ENCODE data around the gene FSTL4. TPM values are rescaled to one million over a fixed set of nuclear protein-coding genes. Genes with fewer than 3 reads are reported as not detected.
"Not testable (repeated sequence)": the region's sequence is repeated elsewhere in the genome, so short reads cannot be mapped to it uniquely, and the experiment has no call there.

FSTL4 gene
- polyA plus RNA-seq, 4 donors = 0.25 to 1.5 TPM; not detected in 2

DNA sequence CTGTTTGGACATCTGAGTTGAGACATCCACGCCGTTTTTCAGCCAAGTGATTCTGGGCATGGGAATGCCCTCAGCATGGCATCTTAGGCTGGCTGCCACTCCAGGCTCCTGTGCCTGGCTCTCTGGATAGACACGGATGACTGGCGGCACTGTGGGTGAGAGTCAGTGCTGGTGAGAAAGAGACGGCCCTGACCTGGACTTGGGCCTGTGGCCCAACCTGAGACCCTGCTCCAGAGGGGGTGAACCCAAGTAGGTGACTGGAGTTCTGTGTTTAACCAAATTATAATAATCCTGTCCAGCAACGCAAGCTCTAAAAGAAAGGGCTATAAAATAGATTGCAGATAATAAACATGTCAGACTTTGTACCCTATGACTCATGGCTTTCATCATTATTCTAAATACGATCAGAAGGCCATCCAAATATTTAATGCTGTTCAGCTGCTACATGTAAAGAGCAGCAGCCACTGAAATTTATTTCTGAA, 386.6 kb downstream of the FSTL4 start:
- no peaks in the 10 kb centered on the region for H3K27me3 ChIP-seq (ENCODE audit: control insufficient read depth in 3 of 3, insufficient read depth in 3 of 3, low read length in 3 of 3)
- WGBS, 3 donors = 12 to 52% (median 29%) methylated on average over 7 of the region's 7 CpGs
- FAIRE-seq = no peak
- H3K9me3 ChIP-seq (ENCODE audit: control insufficient read depth in 2 of 2, insufficient read depth in 1 of 2, low read depth in 1 of 2, low read length in 1 of 2) = no peaks in the 10 kb centered on the region
- no peaks in the 10 kb centered on the region for H3K36me3 ChIP-seq (ENCODE audit: control insufficient read depth in 3 of 3, insufficient read depth in 2 of 3, low read depth in 1 of 3, low read length in 3 of 3)
- peak; percentile 95 to 98 for DNase-seq
- H3K27ac ChIP-seq (ENCODE audit: low read depth in 1 of 3, low read length in 2 of 3) = peak overlapping the region; percentile 1 to 74 (median 48)
- peaks cover 0 to 45% (median 6%) of the 10 kb centered on the region in 3 donors for H3K4me1 ChIP-seq (ENCODE audit: control insufficient read depth in 3 of 3, insufficient read depth in 2 of 3, low read depth in 1 of 3, low read length in 2 of 3)
- no peak overlapping the region for H3K4me3 ChIP-seq (ENCODE audit: low read depth in 1 of 3, low read length in 3 of 3)

DNA sequence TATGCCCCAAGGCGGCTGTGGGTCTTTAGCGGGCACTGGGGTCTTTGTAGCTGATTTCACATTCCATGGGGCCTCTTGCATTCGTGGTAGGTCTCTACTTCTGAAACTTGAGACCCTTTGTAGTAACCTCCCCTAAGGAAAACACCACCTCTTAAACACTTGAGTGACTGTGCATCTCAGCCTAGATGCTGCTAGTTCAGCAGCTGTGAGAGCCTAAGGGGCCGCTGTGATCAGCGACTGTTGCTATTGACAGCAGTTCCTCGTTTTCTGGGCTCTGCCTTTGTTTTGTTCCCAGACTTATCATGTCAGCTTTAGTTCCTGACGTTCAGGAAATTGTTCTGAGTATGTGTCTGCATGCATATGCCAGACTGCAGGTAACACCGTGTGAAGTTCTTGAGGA, 389.4 kb downstream of the FSTL4 start:
- Histone ChIP-seq H3K27ac (ENCODE audit: low read depth in 1 of 3, low read length in 2 of 3) (no peak overlapping the region), H3K36me3 (ENCODE audit: control insufficient read depth in 3 of 3, insufficient read depth in 2 of 3, low read depth in 1 of 3, low read length in 3 of 3) (no peaks in the 10 kb centered on the region), H3K9me3 (ENCODE audit: control insufficient read depth in 2 of 2, insufficient read depth in 1 of 2, low read depth in 1 of 2, low read length in 1 of 2) (peaks cover 0 to 2% of the 10 kb centered on the region in 2 donors), H3K27me3 (ENCODE audit: control insufficient read depth in 3 of 3, insufficient read depth in 3 of 3, low read length in 3 of 3) (no peaks in the 10 kb centered on the region), H3K4me3 (ENCODE audit: low read depth in 1 of 3, low read length in 3 of 3) (no peak overlapping the region), H3K4me1 (ENCODE audit: control insufficient read depth in 3 of 3, insufficient read depth in 2 of 3, low read depth in 1 of 3, low read length in 2 of 3) (peaks cover 0 to 46% (median 6%) of the 10 kb centered on the region in 3 donors)
- 65 to 73% (median 71%) methylated on average over 8 of the region's 8 CpGs for WGBS, 3 donors
- DNase-seq (no peak), FAIRE-seq (no peak)

DNA sequence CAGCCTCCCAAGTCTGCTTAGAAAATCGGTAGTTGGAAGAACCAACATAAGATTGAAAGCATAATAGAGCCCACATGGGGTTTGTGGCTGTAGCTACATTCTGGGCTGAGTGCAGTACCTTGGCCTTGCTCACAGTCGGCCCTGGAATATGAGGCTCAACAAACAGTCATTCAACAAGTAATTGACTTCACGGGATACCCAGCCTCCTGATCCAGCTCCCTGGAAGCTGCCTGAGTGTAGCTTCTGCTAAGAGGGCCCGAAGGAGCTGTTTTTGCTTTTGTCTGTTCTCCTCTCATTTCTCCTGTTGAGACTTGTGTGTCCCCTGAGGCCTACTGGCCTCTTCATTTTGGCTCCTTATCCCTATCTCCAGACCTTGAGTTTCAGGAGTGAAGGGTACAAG, 389.8 kb downstream of the FSTL4 start:
- DNase-seq (no peak), FAIRE-seq (no peak)
- H3K36me3 ChIP-seq (ENCODE audit: control insufficient read depth in 3 of 3, insufficient read depth in 2 of 3, low read depth in 1 of 3, low read length in 3 of 3) = no peaks in the 10 kb centered on the region
- H3K27me3 ChIP-seq (ENCODE audit: control insufficient read depth in 3 of 3, insufficient read depth in 3 of 3, low read length in 3 of 3) = no peaks in the 10 kb centered on the region
- peaks cover 0 to 2% of the 10 kb centered on the region in 2 donors for H3K9me3 ChIP-seq (ENCODE audit: control insufficient read depth in 2 of 2, insufficient read depth in 1 of 2, low read depth in 1 of 2, low read length in 1 of 2)
- 61 to 83% (median 75%) methylated on average over 4 of the region's 4 CpGs for WGBS, 3 donors
- no peak overlapping the region for H3K4me3 ChIP-seq (ENCODE audit: low read depth in 1 of 3, low read length in 3 of 3)
- no peak overlapping the region for H3K27ac ChIP-seq (ENCODE audit: low read depth in 1 of 3, low read length in 2 of 3)
- H3K4me1 ChIP-seq (ENCODE audit: control insufficient read depth in 3 of 3, insufficient read depth in 2 of 3, low read depth in 1 of 3, low read length in 2 of 3) = peaks cover 0 to 46% (median 6%) of the 10 kb centered on the region in 3 donors

DNA sequence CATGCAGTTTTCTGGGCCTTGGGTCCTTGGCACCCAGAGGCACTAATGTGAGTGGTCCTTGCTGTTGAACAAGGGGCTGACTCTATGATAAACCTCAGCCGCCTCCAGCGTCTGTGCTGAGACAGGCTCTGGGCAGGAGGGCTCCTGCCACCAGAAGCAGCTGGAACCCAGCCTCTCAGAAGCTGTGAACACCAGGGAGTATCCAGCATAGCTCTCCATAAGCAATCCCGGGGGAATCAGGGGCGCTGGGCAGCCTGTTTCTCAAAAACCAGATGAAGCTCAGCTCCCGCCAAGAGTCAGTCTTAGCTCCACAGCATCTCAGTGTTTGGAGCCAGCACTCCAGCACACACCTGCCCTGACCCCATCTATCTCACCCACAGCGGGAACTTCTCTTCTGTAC, 390.3 kb downstream of the FSTL4 start:
- no peak for FAIRE-seq
- 69 to 78% (median 76%) methylated on average over 6 of the region's 6 CpGs for WGBS, 3 donors

DNA sequence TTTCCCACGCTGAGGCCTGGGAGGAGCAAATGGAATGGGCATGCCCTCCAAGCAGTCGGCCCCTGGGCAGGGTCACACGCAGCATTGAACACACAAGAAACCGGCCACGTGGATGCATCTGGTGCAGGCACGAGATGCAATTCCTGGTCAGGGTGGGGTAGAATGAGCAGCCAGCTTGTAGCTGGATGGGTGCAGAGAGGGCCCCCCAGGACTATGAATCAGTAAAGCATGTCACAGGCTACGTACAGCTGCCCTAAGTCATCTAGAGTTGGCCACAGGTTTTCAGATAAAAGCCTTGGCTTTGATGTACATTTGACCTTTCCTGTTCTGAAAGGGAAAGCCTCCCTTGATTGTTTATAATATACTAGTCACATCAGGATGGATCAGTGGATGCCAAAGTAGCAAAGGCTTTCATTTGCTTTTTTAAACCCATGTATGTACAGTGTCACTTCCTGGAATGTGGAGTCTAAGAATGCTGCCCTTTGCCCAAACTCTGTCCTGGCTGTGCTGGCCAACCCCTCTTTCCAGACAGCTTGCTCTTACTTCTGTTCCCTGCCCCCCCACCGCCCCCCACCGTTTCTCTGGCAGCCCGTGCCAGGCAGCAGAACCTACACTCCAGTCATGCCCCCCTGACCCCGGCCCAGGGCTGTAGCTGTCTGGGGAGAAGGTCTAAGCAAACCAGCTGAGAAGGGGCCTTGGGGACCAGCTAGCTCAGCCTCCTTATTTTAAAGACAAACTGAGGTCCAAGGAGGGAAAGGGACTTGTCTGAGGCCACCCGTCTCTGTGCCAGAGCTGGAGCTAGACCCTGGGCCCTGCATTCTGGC, 391.3 kb downstream of the FSTL4 start:
- no peak for FAIRE-seq
- WGBS, 3 donors = 67 to 70% (median 68%) methylated on average over 12 of the region's 12 CpGs

More for the DNA sequence above, 390.3 kb downstream of the FSTL4 start:
- Histone ChIP-seq H3K27me3 (ENCODE audit: control insufficient read depth in 3 of 3, insufficient read depth in 3 of 3, low read length in 3 of 3) (no peaks in the 10 kb centered on the region), H3K36me3 (ENCODE audit: control insufficient read depth in 3 of 3, insufficient read depth in 2 of 3, low read depth in 1 of 3, low read length in 3 of 3) (no peaks in the 10 kb centered on the region), H3K4me1 (ENCODE audit: control insufficient read depth in 3 of 3, insufficient read depth in 2 of 3, low read depth in 1 of 3, low read length in 2 of 3) (peaks cover 0 to 41% (median 6%) of the 10 kb centered on the region in 3 donors), H3K4me3 (ENCODE audit: low read depth in 1 of 3, low read length in 3 of 3) (no peak overlapping the region), H3K9me3 (ENCODE audit: control insufficient read depth in 2 of 2, insufficient read depth in 1 of 2, low read depth in 1 of 2, low read length in 1 of 2) (peaks cover 0 to 2% of the 10 kb centered on the region in 2 donors), H3K27ac (ENCODE audit: low read depth in 1 of 3, low read length in 2 of 3) (no peak overlapping the region)
- DNase-seq = no peak

DNA sequence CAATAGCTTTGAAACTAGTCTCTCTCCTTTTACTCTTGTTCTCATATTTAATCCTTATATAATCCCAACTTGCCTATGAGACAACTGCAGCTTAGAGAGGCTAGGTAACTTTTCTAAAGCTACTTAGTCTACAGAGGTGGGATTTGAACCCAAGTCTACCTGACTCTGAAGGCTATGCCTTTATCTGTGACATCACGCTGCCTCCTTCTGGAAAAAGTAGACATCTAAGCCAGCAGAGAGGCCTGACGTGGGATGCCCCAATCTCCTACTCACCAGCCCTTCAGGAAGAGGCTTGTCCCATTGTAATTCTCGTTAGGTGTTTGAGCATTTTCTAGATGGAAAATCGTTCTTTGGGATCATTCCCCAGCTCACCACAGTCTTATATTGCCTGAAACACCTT, 393.0 kb downstream of the FSTL4 start:
- Histone ChIP-seq H3K27ac (ENCODE audit: low read depth in 1 of 3, low read length in 2 of 3) (no peak overlapping the region), H3K27me3 (ENCODE audit: control insufficient read depth in 3 of 3, insufficient read depth in 3 of 3, low read length in 3 of 3) (no peaks in the 10 kb centered on the region), H3K36me3 (ENCODE audit: control insufficient read depth in 3 of 3, insufficient read depth in 2 of 3, low read depth in 1 of 3, low read length in 3 of 3) (no peaks in the 10 kb centered on the region), H3K4me3 (ENCODE audit: low read depth in 1 of 3, low read length in 3 of 3) (no peak overlapping the region), H3K9me3 (ENCODE audit: control insufficient read depth in 2 of 2, insufficient read depth in 1 of 2, low read depth in 1 of 2, low read length in 1 of 2) (peaks cover 0 to 2% of the 10 kb centered on the region in 2 donors), H3K4me1 (ENCODE audit: control insufficient read depth in 3 of 3, insufficient read depth in 2 of 3, low read depth in 1 of 3, low read length in 2 of 3) (peaks cover 0 to 20% (median 2%) of the 10 kb centered on the region in 3 donors)
- no peak for FAIRE-seq
- WGBS, 3 donors = 78 to 86% (median 86%) methylated on average over 4 of the region's 4 CpGs
- DNase-seq = no peak

More for the DNA sequence above, 391.3 kb downstream of the FSTL4 start:
- H3K4me3 ChIP-seq (ENCODE audit: low read depth in 1 of 3, low read length in 3 of 3) = no peak overlapping the region
- H3K27me3 ChIP-seq (ENCODE audit: control insufficient read depth in 3 of 3, insufficient read depth in 3 of 3, low read length in 3 of 3) = no peaks in the 10 kb centered on the region
- peaks cover 0 to 2% of the 10 kb centered on the region in 2 donors for H3K9me3 ChIP-seq (ENCODE audit: control insufficient read depth in 2 of 2, insufficient read depth in 1 of 2, low read depth in 1 of 2, low read length in 1 of 2)
- peaks cover 0 to 33% (median 5%) of the 10 kb centered on the region in 3 donors for H3K4me1 ChIP-seq (ENCODE audit: control insufficient read depth in 3 of 3, insufficient read depth in 2 of 3, low read depth in 1 of 3, low read length in 2 of 3)
- peak in 1 of 2 donors; percentile 17 for DNase-seq
- no peaks in the 10 kb centered on the region for H3K36me3 ChIP-seq (ENCODE audit: control insufficient read depth in 3 of 3, insufficient read depth in 2 of 3, low read depth in 1 of 3, low read length in 3 of 3)
- no peak overlapping the region for H3K27ac ChIP-seq (ENCODE audit: low read depth in 1 of 3, low read length in 2 of 3)

DNA sequence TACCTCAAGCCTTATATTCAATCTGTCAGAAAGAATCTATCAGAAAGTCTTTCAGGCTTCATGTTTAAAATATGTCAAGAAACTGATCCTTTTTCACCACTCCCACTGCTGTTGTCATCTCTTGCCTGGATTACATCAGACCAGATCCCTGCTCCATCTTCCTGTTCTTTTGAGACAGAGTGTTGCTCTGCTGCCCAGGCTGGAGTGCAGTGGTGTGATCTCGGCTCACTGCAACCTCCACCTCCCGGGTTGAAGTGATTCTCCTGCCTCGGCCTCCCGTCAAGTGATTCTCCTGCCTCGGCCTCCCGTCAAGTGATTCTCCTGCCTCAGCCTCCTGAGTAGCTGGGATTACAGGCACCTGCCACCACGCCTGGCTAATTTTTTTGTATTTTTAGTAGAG, 396.2 kb downstream of the FSTL4 start:
- not testable (repeated sequence) for H3K27ac ChIP-seq (ENCODE audit: low read depth in 1 of 3, low read length in 2 of 3); H3K4me3 ChIP-seq (ENCODE audit: low read depth in 1 of 3, low read length in 3 of 3); H3K27me3 ChIP-seq (ENCODE audit: control insufficient read depth in 3 of 3, insufficient read depth in 3 of 3, low read length in 3 of 3); H3K9me3 ChIP-seq (ENCODE audit: control insufficient read depth in 2 of 2, insufficient read depth in 1 of 2, low read depth in 1 of 2, low read length in 1 of 2); DNase-seq; H3K36me3 ChIP-seq (ENCODE audit: control insufficient read depth in 3 of 3, insufficient read depth in 2 of 3, low read depth in 1 of 3, low read length in 3 of 3); H3K4me1 ChIP-seq (ENCODE audit: control insufficient read depth in 3 of 3, insufficient read depth in 2 of 3, low read depth in 1 of 3, low read length in 2 of 3); FAIRE-seq
- WGBS, 3 donors = 90 to 91% (median 91%) methylated on average over 7 of the region's 7 CpGs

DNA sequence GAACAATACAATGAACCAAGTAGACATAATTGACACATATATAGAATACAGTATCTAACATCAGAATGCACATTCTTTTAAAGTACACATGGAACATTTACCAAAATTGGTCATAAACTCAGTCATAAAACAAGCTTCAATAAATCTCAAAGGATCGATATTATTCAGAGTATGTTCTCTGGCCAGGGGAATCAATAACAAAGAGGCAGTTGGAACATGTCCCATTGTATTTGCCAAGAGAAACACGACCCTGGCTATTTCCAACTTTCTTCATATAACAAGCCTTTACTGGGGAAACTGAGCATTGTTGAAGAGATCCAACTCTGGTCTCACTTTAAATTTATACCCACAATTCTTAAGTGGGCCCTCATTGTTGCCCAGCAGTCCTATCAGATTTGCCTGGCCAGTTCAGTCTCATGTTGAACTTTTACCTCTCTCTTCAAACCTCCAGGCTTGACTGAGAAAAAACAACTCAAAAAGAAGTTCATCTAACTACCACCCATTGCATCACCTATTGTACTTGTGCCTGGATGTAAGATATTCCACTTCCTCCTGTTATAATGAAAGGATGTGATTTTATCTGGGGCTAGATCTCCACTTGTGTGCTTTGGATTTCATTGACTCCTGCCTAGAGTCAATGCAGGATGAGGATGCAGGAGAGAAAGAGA, 398.1 kb downstream of the FSTL4 start:
- no peak for FAIRE-seq
- 39 to 51% (median 51%) methylated on average over 2 of the region's 2 CpGs for WGBS, 3 donors

More for the DNA sequence above, 398.1 kb downstream of the FSTL4 start:
- Histone ChIP-seq H3K27ac (ENCODE audit: low read depth in 1 of 3, low read length in 2 of 3) (no peak overlapping the region), H3K4me3 (ENCODE audit: low read depth in 1 of 3, low read length in 3 of 3) (no peak overlapping the region), H3K4me1 (ENCODE audit: control insufficient read depth in 3 of 3, insufficient read depth in 2 of 3, low read depth in 1 of 3, low read length in 2 of 3) (no peaks in the 10 kb centered on the region), H3K36me3 (ENCODE audit: control insufficient read depth in 3 of 3, insufficient read depth in 2 of 3, low read depth in 1 of 3, low read length in 3 of 3) (no peaks in the 10 kb centered on the region), H3K27me3 (ENCODE audit: control insufficient read depth in 3 of 3, insufficient read depth in 3 of 3, low read length in 3 of 3) (no peaks in the 10 kb centered on the region), H3K9me3 (ENCODE audit: control insufficient read depth in 2 of 2, insufficient read depth in 1 of 2, low read depth in 1 of 2, low read length in 1 of 2) (peaks cover 0 to 2% of the 10 kb centered on the region in 2 donors)
- no peak for DNase-seq

All from small intestine (tissue), 7 donors.